PC-3 (cell line): ENCODE data around the gene TCEA2. TPM values are rescaled to one million over a fixed set of nuclear protein-coding genes. Genes with fewer than 3 reads are reported as not detected.

ENCODE experiments used
- ATAC-seq: fragments of 200-7000 bp; cut with Tn5 transposase; 2 replicates; pipeline ENCODE4 v1.9.1; 2020; ENCODE audit warnings: mild to moderate bottlenecking, moderate library complexity
- BruUV-seq: library from RNA; stranded (reverse); fragments of 400-500 nt; replicated peaks from 2 replicates; lab custom pipeline; 2021; lab: Mats Ljungman, UMichigan
- CTCF ChIA-PET: fragments of 300-600 bp; sonication (Branson Sonifier 250); formaldehyde crosslinking; loops from one replicate; lab custom pipeline; 2022; ENCODE audit warnings: antibody characterized with exemption; lab: Charles Lee
- POLR2A ChIA-PET: fragments of 300-600 bp; sonication (Branson Sonifier 250); formaldehyde crosslinking; loops from one replicate; lab custom pipeline; 2022; ENCODE audit warnings: antibody characterized with exemption; ENCODE audit not compliant: unreplicated experiment; lab: Charles Lee
- DNase-seq: peaks from one replicate; pipeline ENCODE4 v3.0.0-alpha.2; 2015
- H2AFZ ChIP-seq: fragments of 300-600 bp; sonication (generic); 2 replicates; pipeline ENCODE4 v1.6.0; 2016; ENCODE audit warnings: antibody characterized with exemption, low read length
- H3F3A ChIP-seq: fragments of 300-600 bp; sonication (generic); one replicate; pipeline ENCODE4 v1.6.0; 2017; ENCODE audit warnings: antibody characterized with exemption, low read length, control low read depth, mild to moderate bottlenecking; ENCODE audit not compliant: unreplicated experiment
- H3K27ac ChIP-seq: fragments of 300-600 bp; sonication (generic); 2 replicates; pipeline ENCODE4 v1.5.1; 2016; ENCODE audit warnings: mild to moderate bottlenecking, low read length
- H3K27me3 ChIP-seq: fragments of 300-600 bp; sonication (generic); 2 replicates; pipeline ENCODE4 v1.6.1; 2016; ENCODE audit warnings: low read length, mixed read lengths
- H3K36me3 ChIP-seq: fragments of 300-600 bp; sonication (generic); 2 replicates; pipeline ENCODE4 v1.6.1; 2016; ENCODE audit warnings: low read depth, mixed run types, low read length, mixed read lengths
- H3K4me1 ChIP-seq: fragments of 300-600 bp; sonication (generic); 2 replicates; pipeline ENCODE4 v1.5.1; 2016; ENCODE audit warnings: low read length; ENCODE audit not compliant: insufficient read depth
- H3K4me2 ChIP-seq: fragments of 300-600 bp; sonication (generic); 2 replicates; pipeline ENCODE4 v1.6.0; 2016; ENCODE audit warnings: low read length
- H3K4me3 ChIP-seq: fragments of 300-600 bp; sonication (generic); 2 replicates; pipeline ENCODE4 v1.5.1; 2016; ENCODE audit warnings: mild to moderate bottlenecking, low read length, mixed read lengths
- H3K79me2 ChIP-seq: fragments of 300-600 bp; sonication (generic); 2 replicates; pipeline ENCODE4 v1.6.1; 2017; ENCODE audit warnings: low read length, mixed read lengths
- H3K9ac ChIP-seq: fragments of 300-600 bp; sonication (generic); 2 replicates; pipeline ENCODE4 v1.6.0; 2016; ENCODE audit warnings: mild to moderate bottlenecking, low read length
- H3K9me2 ChIP-seq: fragments of 300-600 bp; sonication (generic); replicated peaks from 2 replicates; pipeline ENCODE4 v1.6.1; 2016; ENCODE audit warnings: mixed run types, low read length, mixed read lengths
- H3K9me3 ChIP-seq: fragments of 300-600 bp; sonication (generic); 2 replicates; pipeline ENCODE4 v1.6.1; 2016; ENCODE audit warnings: low read length, mixed read lengths
- H4K20me1 ChIP-seq: fragments of 300-600 bp; sonication (generic); 2 replicates; pipeline ENCODE4 v1.6.1; 2016; ENCODE audit warnings: low read length, mixed read lengths
- EZH2 ChIP-seq: fragments of 300-600 bp; sonication (generic); IDR thresholded peaks from one replicate; pipeline ENCODE4 v1.6.1; 2017; ENCODE audit warnings: antibody characterized with exemption, mild to moderate bottlenecking, low read length; ENCODE audit not compliant: unreplicated experiment
- EZH2phosphoT487 ChIP-seq: fragments of 300-600 bp; sonication (generic); IDR thresholded peaks from 2 replicates; pipeline ENCODE4 v1.6.1; 2018; ENCODE audit warnings: mild to moderate bottlenecking, antibody characterized with exemption, low read length, borderline replicate concordance
- intact Hi-C: fragments of 100-400 bp; cut with micrococcal nuclease; formaldehyde crosslinking; loops from 2 replicates; pipeline ENCODE4 v1.9.0; 2023
- total RNA-seq: library from RNA; depleted of rRNA; stranded (reverse); fragments of >200 nt; gene quantifications from 2 replicates; pipeline ENCODE4 v1.2.3, GENCODE V29; 2014
- TF ChIP-seq, protein P1 (sequence below): fragments of 300-600 bp; sonication (generic); conservative IDR thresholded peaks from 2 replicates; pipeline ENCODE4 v1.5.1; 2017; ENCODE audit warnings: antibody characterized with exemption, low read depth, mild to moderate bottlenecking, low read length

TCEA2 gene
- total RNA-seq, 1 experiment from 2014 or later, result 19.1 TPM

DNA sequence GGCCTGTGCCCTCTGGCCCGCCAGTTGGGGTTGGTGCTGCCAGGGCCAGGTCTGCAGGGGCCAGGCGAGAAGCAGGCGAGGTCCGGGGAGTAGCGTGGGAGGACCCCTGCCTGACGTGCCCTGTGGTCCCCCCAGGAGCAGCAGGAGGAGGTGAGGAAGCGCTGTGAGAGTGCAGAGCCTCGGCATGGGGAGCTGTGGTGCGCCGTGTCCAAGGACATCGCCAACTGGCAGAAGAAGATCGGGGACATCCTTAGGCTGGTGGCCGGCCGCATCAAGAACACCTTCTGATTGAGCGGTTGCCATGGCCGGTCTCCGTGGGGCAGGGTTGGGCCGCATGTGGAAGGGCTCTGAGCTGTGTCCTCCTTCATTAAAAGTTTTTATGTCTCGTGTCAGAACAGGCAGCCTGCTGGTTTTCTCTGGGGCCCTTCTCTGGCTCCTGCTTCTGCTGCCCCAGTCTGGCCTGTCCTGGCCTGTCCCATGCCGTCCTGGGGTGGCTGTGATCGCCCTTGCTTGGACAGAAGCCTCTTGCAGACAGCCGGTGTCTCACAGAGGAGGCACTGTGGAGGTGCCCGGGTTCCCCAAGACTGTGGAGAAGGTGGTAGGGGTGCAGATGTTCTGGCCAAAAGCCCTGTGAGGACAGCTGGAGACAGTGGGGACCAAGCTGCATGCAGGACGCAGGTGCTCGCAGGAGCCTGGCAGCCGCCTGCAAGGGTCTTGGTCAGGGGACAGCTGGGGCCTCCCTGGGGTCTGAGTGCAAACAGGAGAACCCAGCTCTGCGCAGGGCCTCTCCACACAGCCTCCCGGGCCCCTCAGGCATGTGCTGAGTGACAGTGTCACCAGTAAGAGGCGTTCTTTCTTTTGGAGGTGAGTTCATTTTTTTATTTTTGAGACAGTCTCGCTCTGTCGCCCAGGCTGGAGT is 30.0 kb upstream of the TCEA2 start:
- no peaks in the 10 kb centered on the region for H3F3A ChIP-seq
- H4K20me1 ChIP-seq, result no peaks in the 10 kb centered on the region
- TF ChIP-seq EZH2, result no peak
- no peak for TF ChIP-seq EZH2phosphoT487
- TF ChIP-seq, protein P1, sequence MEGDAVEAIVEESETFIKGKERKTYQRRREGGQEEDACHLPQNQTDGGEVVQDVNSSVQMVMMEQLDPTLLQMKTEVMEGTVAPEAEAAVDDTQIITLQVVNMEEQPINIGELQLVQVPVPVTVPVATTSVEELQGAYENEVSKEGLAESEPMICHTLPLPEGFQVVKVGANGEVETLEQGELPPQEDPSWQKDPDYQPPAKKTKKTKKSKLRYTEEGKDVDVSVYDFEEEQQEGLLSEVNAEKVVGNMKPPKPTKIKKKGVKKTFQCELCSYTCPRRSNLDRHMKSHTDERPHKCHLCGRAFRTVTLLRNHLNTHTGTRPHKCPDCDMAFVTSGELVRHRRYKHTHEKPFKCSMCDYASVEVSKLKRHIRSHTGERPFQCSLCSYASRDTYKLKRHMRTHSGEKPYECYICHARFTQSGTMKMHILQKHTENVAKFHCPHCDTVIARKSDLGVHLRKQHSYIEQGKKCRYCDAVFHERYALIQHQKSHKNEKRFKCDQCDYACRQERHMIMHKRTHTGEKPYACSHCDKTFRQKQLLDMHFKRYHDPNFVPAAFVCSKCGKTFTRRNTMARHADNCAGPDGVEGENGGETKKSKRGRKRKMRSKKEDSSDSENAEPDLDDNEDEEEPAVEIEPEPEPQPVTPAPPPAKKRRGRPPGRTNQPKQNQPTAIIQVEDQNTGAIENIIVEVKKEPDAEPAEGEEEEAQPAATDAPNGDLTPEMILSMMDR, result no peak
- no peaks in the 10 kb centered on the region for H3K27me3 ChIP-seq
- H3K4me3 ChIP-seq, result no peak overlapping the region
- no peaks in the 10 kb centered on the region for H3K9me3 ChIP-seq
- H3K9ac ChIP-seq, result no peak overlapping the region
- ChIA-PET CTCF (no interaction called here), POLR2A (no interaction called here)
- H3K36me3 ChIP-seq, result peaks cover 13% of the 10 kb centered on the region; the same call in 1 of the 2 replicates
- intact Hi-C loops, result no loop called here
- no peak overlapping the region for H3K27ac ChIP-seq
- H2AFZ ChIP-seq, result no peak overlapping the region
- no peaks in the 10 kb centered on the region for H3K79me2 ChIP-seq
- no TSS peak for BruUV-seq
- ATAC-seq (no peak), DNase-seq (no peak)
- H3K4me2 ChIP-seq, result no peak overlapping the region
- H3K9me2 ChIP-seq, result no peaks in the 10 kb centered on the region
- no peaks in the 10 kb centered on the region for H3K4me1 ChIP-seq

- CTCF ChIA-PET, result no interaction called here
- no peaks in the 10 kb centered on the region for H3K79me2 ChIP-seq
- no peaks in the 10 kb centered on the region for H3F3A ChIP-seq
- no peak overlapping the region for H3K4me2 ChIP-seq
- H3K9me2 ChIP-seq, result no peaks in the 10 kb centered on the region
- no peaks in the 10 kb centered on the region for H4K20me1 ChIP-seq
- POLR2A ChIA-PET, result no interaction called here
- H3K36me3 ChIP-seq, result peaks cover 10% of the 10 kb centered on the region; the same call in 1 of the 2 replicates
- H3K4me1 ChIP-seq, result no peaks in the 10 kb centered on the region
- DNase-seq (no peak), ATAC-seq (no peak)
- H3K27ac ChIP-seq, result no peak overlapping the region
- no peaks in the 10 kb centered on the region for H3K9me3 ChIP-seq
- H3K9ac ChIP-seq, result no peak overlapping the region
- no peak overlapping the region for H3K4me3 ChIP-seq
- BruUV-seq, result no TSS peak
- TF ChIP-seq, protein P1, result no peak
- TF ChIP-seq EZH2, result no peak
- no peak for TF ChIP-seq EZH2phosphoT487
- intact Hi-C loops, result no loop called here
- H3K27me3 ChIP-seq, result no peaks in the 10 kb centered on the region
- no peak overlapping the region for H2AFZ ChIP-seq
These were observed 29.0 kb upstream of the TCEA2 start for GRCh38 chr20:64033981-64034493.
